Mucosa of stomach (tissue), 1 donor: ENCODE data around the gene GRB14.

Experiments
- H3K27me3 ChIP-seq: one replicate; pipeline ENCODE4 v1.7.0; 2013; ENCODE audit warnings: mild to moderate bottlenecking, low read length; ENCODE audit not compliant: control insufficient read depth, insufficient read depth
- H3K36me3 ChIP-seq: one replicate; pipeline ENCODE4 v1.7.0; 2013; ENCODE audit warnings: low read length; ENCODE audit not compliant: control insufficient read depth, insufficient read depth
- H3K4me1 ChIP-seq: one replicate; pipeline ENCODE4 v1.7.0; 2013; ENCODE audit warnings: mild to moderate bottlenecking, low read length; ENCODE audit not compliant: control insufficient read depth, insufficient read depth
- H3K4me3 ChIP-seq: one replicate; pipeline ENCODE4 v1.7.0; 2013; ENCODE audit warnings: low read length
- H3K9ac ChIP-seq: one replicate; pipeline ENCODE4 v1.7.0; 2013; ENCODE audit warnings: mild to moderate bottlenecking, low read length, moderate library complexity
- H3K9me3 ChIP-seq: one replicate; pipeline ENCODE4 v1.7.0; 2013; ENCODE audit warnings: mild to moderate bottlenecking, low read length, moderate library complexity; ENCODE audit not compliant: control insufficient read depth
- donor health status: Pancreatic carcinoma.

Gene GRB14

DNA sequence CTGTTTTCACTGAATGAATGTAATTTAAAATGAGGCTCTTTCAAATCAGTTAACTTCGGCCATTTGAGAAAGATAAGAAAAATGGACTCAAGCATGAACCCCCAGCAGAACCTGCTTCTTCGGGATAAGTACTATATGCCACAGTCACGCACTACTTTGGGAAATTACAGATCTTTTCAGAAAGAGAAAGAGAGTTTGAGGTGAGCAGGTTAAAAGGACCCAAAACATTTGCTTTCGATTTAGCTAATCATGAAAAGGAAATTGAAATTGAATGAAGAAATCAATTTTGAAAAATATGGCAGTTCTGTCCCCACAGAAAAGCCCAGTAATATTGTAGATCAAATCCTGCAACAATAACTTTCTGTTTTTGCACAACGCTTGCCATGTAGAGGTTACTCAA lies 156.9 kb downstream of the GRB14 start:
- H3K27me3 ChIP-seq, result no peaks in the 10 kb centered on the region
- no peaks in the 10 kb centered on the region for H3K9me3 ChIP-seq
- no peak overlapping the region for H3K4me3 ChIP-seq
- H3K4me1 ChIP-seq, result no peaks in the 10 kb centered on the region
- no peaks in the 10 kb centered on the region for H3K36me3 ChIP-seq
- H3K9ac ChIP-seq, result no peak overlapping the region

DNA sequence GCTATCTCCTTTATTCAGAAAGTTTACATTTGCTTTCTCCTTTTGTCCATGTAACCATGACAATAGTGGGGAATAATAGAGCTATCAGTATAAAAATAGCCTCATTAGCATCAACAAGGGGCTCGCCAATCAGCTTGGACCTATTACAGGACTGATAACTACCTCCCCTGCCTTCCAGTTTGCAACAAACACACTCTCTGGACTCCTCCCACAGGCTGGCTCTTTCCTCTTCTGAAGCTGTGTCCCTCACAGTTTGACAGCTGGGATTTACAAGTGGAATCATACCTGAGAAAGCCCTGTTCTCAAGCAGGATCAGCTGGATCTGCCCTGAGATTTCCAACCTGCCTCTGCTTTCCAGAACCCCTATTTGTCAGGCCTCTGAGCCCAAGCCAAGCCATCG lies 162.5 kb downstream of the GRB14 start:
- Histone ChIP-seq H3K36me3 (no peaks in the 10 kb centered on the region), H3K4me3 (no peak overlapping the region), H3K9ac (no peak overlapping the region), H3K9me3 (no peaks in the 10 kb centered on the region), H3K27me3 (no peaks in the 10 kb centered on the region), H3K4me1 (no peaks in the 10 kb centered on the region)

DNA sequence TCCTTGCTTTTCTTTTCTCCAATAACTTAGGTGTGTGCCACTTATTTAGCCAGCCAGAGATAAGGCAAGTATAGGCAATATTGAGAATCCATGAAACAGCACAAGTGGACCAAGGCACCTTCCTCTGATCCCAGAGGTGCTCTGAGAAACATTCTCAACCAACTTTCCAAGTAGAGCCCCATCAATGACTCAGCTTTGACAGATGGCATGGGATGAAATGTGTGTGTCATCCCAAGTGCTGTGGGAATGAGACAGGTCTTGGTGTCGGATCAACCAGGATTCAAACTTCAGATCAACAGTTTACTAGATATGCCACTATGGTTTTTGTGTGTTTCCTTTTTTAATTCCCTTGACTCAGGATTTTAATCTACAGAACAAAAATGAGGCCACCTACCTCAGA lies 164.0 kb downstream of the GRB14 start:
- no peak overlapping the region for H3K9ac ChIP-seq
- H3K27me3 ChIP-seq, result no peaks in the 10 kb centered on the region
- no peaks in the 10 kb centered on the region for H3K9me3 ChIP-seq
- H3K36me3 ChIP-seq, result no peaks in the 10 kb centered on the region
- no peaks in the 10 kb centered on the region for H3K4me1 ChIP-seq
- H3K4me3 ChIP-seq, result no peak overlapping the region

DNA sequence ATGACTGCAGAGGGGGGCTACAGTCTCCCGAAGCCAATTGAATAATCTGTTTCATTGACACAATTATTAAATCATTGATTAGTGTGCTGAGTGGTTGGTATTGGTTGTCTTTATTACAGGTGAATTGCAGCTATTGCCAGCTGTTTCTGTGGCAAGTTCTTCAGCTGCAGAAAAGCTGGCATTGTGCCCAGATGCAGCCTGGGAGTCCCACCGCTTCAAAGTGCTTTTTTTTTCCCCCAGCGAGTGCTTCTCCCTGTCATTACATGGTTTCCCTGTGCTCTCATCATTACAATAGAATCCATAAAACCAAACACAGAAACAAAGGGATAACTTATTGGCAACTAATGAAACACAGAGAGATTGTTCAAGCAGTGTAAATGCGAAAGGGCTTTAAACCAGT lies 164.7 kb downstream of the GRB14 start:
- no peaks in the 10 kb centered on the region for H3K36me3 ChIP-seq

DNA sequence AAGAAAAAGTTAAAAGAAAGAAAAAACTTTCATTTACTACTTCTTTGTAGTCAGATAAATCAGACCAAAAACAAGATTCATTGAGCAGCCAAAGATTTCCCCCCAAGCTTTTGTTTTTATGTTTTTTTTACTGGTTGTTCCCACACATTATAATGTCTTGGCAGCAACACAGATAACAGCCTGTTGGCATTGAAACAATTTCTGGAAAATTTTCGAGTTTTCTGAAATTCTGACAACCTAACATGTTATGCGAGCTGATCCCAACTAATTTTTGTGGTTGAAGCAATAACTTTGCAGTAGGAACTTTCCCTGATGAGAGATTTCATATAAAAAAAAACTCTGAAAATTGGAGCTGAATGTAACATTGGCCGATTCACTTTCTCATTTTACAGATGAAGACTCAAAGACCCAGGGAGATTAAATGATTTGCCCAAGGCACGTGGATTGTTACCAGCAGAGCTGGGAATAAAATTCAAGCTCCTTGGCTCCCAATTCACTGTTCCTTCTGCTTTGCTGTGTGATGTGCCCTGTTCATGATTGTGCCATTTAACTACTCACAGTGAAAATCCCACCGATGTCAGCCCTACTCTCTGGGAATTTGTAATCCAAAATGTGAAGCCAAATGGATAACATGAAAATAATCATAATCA lies 167.5 kb downstream of the GRB14 start:
- no peaks in the 10 kb centered on the region for H3K9me3 ChIP-seq
- no peak overlapping the region for H3K9ac ChIP-seq
- H3K36me3 ChIP-seq, result no peaks in the 10 kb centered on the region
- no peaks in the 10 kb centered on the region for H3K27me3 ChIP-seq
- H3K4me3 ChIP-seq, result no peak overlapping the region
- H3K4me1 ChIP-seq, result no peaks in the 10 kb centered on the region

More for the DNA sequence above, 164.7 kb downstream of the GRB14 start:
- H3K9me3 ChIP-seq, result no peaks in the 10 kb centered on the region
- no peaks in the 10 kb centered on the region for H3K4me1 ChIP-seq
- H3K4me3 ChIP-seq, result no peak overlapping the region
- no peak overlapping the region for H3K9ac ChIP-seq
- no peaks in the 10 kb centered on the region for H3K27me3 ChIP-seq

DNA sequence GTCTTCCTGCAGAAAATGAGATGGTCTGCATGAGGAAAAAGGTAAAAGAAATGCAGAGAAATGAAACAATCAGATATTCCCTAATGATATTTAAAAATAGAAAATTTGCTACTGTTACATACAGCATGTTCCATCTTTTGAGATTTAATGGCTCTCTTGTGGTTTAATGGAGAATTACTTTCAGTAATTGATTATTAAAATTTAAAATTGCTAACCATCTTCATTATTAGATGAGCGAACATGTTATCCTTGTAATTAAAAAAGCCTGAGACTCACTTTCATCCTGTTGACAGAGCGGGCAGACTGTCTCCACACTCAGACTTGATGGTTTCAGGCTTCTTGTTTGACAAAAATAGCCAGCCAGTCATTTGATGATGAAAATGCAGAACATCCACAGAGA lies 171.0 kb downstream of the GRB14 start:
- no peak overlapping the region for H3K9ac ChIP-seq
- no peaks in the 10 kb centered on the region for H3K4me1 ChIP-seq
- H3K27me3 ChIP-seq, result no peaks in the 10 kb centered on the region
- H3K36me3 ChIP-seq, result no peaks in the 10 kb centered on the region
- no peaks in the 10 kb centered on the region for H3K9me3 ChIP-seq
- H3K4me3 ChIP-seq, result no peak overlapping the region

DNA sequence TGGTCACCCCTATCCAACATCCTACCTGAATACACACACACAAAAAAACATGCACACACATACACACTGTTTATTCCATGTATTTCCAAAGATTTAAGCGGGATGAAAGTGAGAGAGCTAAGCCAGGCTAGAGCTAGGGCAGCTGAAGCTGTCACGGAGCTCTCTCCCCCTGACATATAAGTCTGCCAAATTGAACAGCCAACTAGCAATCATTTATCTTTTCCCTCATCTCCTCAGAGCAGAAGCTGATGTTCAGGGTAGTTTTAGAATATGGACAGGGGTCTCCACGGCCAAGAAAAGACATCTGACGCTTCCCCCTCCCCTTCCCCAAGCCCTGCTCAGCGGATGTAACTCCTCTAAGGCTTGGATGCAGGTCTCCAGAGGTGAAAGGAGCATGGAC lies 171.6 kb downstream of the GRB14 start:
- no peaks in the 10 kb centered on the region for H3K36me3 ChIP-seq
- H3K4me3 ChIP-seq, result no peak overlapping the region
- no peaks in the 10 kb centered on the region for H3K27me3 ChIP-seq
- H3K9ac ChIP-seq, result no peak overlapping the region
- no peaks in the 10 kb centered on the region for H3K9me3 ChIP-seq
- no peaks in the 10 kb centered on the region for H3K4me1 ChIP-seq

DNA sequence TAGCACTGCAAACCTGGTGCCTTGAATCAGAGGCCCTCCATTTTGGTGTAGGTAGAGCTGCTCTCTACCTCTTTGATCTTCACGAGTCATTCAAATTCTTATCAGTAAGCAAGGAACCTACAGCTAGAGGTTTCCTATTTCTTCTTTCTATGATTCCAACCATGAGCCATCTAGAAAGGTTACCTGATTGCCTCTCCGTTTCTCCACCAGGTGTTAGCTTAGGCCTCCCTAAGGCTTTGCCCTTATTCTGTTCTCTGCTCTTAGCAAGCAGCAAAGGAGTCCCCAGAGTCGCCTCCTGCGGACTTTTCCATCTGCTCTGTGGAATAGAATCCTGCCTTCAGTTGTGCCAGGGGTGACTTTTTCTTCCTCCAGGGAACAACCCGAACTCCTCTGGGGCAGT lies 173.6 kb downstream of the GRB14 start:
- H3K4me1 ChIP-seq, result no peaks in the 10 kb centered on the region
- H3K9me3 ChIP-seq, result no peaks in the 10 kb centered on the region
- H3K36me3 ChIP-seq, result no peaks in the 10 kb centered on the region
- H3K4me3 ChIP-seq, result no peak overlapping the region
- H3K9ac ChIP-seq, result no peak overlapping the region
- H3K27me3 ChIP-seq, result no peaks in the 10 kb centered on the region
